SK-N-SH (cell line): ENCODE results near the gene GARIN6. TPM values are rescaled to one million over a fixed set of nuclear protein-coding genes. Genes with fewer than 3 reads are reported as not detected.

ENCODE experiments used
- CTCF ChIA-PET: fragments of 300-600, 350-600 bp; formaldehyde crosslinking; extraction: SDS; loops from one replicate; lab custom pipeline; 2021; lab: Yijun Ruan, JAX
- POLR2A ChIA-PET: fragments of 350-600 bp; sonication (Branson Sonifier 250); formaldehyde crosslinking; extraction: SDS; loops from one replicate; lab custom pipeline; 2020; ENCODE audit warnings: antibody characterized with exemption, inconsistent platforms; lab: Yijun Ruan, JAX
- DNase-seq: peaks from one replicate; pipeline ENCODE4 v3.0.0; 2012
- H2AFZ ChIP-seq: fragments of 200-600 bp; sonication (generic); 2 replicates; pipeline ENCODE4 v1.8.1; 2016; ENCODE audit warnings: antibody characterized with exemption, mild to moderate bottlenecking, low read depth
- H3F3A ChIP-seq: fragments of 200-600 bp; sonication (generic); replicated peaks from 2 replicates; pipeline ENCODE3; 2016; ENCODE audit warnings: antibody characterized with exemption, mild to moderate bottlenecking; ENCODE audit not compliant: insufficient read depth
- H3K27ac ChIP-seq, 2 experiments: fragments of 200-500 bp in 1 of 2; fragments of 200-600 bp in 1 of 2; sonication (Bioruptor generic) in 1 of 2; sonication (generic), shearing (Covaris generic) in 1 of 2; 2 replicates each; pipeline versions ENCODE4 v1.5.1 to v1.6.1; 2014 to 2016; ENCODE audit warnings: low read depth in 2 of 2, inconsistent platforms in 1 of 2, low read length in 1 of 2, mild to moderate bottlenecking in 1 of 2, mixed read lengths in 1 of 2
- H3K27me3 ChIP-seq: fragments of 200-600 bp; sonication (generic), shearing (Covaris generic); 2 replicates; pipeline ENCODE4 v1.6.1; 2016; ENCODE audit warnings: mixed run types; ENCODE audit not compliant: insufficient read depth
- H3K36me3 ChIP-seq, 2 experiments: fragments of 200-500 bp in 1 of 2; fragments of 200-600 bp in 1 of 2; sonication (Bioruptor generic) in 1 of 2; sonication (generic) in 1 of 2; replicated peaks in 1 of 2; 2 replicates each; pipeline versions ENCODE3 to v1.5.1; 2014 to 2016; ENCODE audit warnings: low read length in 1 of 2, mild to moderate bottlenecking in 1 of 2; ENCODE audit not compliant: insufficient read depth in 2 of 2, control insufficient read depth in 1 of 2
- H3K4me1 ChIP-seq, 2 experiments: fragments of 200-500 bp in 1 of 2; fragments of 200-600 bp in 1 of 2; sonication (Bioruptor generic) in 1 of 2; sonication (generic), shearing (Covaris generic) in 1 of 2; 2 replicates each; pipeline versions ENCODE4 v1.5.1 to v1.6.1; 2014 to 2016; ENCODE audit warnings: low read depth in 1 of 2, low read length in 1 of 2, mixed run types in 1 of 2; ENCODE audit not compliant: insufficient read depth in 2 of 2, control insufficient read depth in 1 of 2
- H3K4me2 ChIP-seq: fragments of 200-600 bp; sonication (generic), shearing (Covaris generic); 2 replicates; pipeline ENCODE4 v1.6.1; 2017; ENCODE audit warnings: mixed run types
- H3K4me3 ChIP-seq, 2 experiments: fragments of 200-500 bp in 1 of 2; fragments of 200-600 bp in 1 of 2; sonication (Bioruptor generic) in 1 of 2; sonication (generic), shearing (Covaris generic) in 1 of 2; 2 replicates each; pipeline versions ENCODE4 v1.5.1 to v1.8.1; 2014 to 2016; ENCODE audit warnings: low read depth in 2 of 2, inconsistent platforms in 1 of 2, low read length in 1 of 2, mild to moderate bottlenecking in 1 of 2, mixed read lengths in 1 of 2, moderate library complexity in 1 of 2
- H3K79me2 ChIP-seq: fragments of 200-600 bp; sonication (generic); 2 replicates; pipeline ENCODE4 v1.8.1; 2017; ENCODE audit warnings: mild to moderate bottlenecking; ENCODE audit not compliant: insufficient read depth
- H3K9ac ChIP-seq: fragments of 200-600 bp; sonication (generic); 2 replicates; pipeline ENCODE4 v1.6.1; 2017; ENCODE audit warnings: mixed run types
- H3K9me2 ChIP-seq: fragments of 200-600 bp; sonication (generic); 2 replicates; pipeline ENCODE4 v1.6.1; 2017; ENCODE audit warnings: mixed run types
- H3K9me3 ChIP-seq: fragments of 200-600 bp; sonication (generic); 2 replicates; pipeline ENCODE4 v1.6.1; 2017; ENCODE audit warnings: mixed run types, mild to moderate bottlenecking, moderate library complexity
- H4K20me1 ChIP-seq: fragments of 200-600 bp; sonication (generic); 2 replicates; pipeline ENCODE4 v1.6.1; 2017; ENCODE audit warnings: mild to moderate bottlenecking, mixed run types; ENCODE audit not compliant: insufficient read depth
- CHD2 ChIP-seq: fragments of 150-350 bp; IDR thresholded peaks from 2 replicates; pipeline ENCODE4 v1.6.1; 2018; ENCODE audit warnings: low read length; ENCODE audit not compliant: partially characterized antibody
- ELF1 ChIP-seq: IDR thresholded peaks from 2 replicates; pipeline ENCODE4 v1.4.0; 2012
- EZH2phosphoT487 ChIP-seq: fragments of 200-600 bp; sonication (generic); IDR thresholded peaks from 2 replicates; pipeline ENCODE4 v1.6.1; 2017; ENCODE audit warnings: low read depth, mixed run types, mild to moderate bottlenecking, antibody characterized with exemption, moderate library complexity, borderline replicate concordance
- FOXJ3 ChIP-seq: sonication (generic); formaldehyde crosslinking; IDR thresholded peaks from 2 replicates; pipeline ENCODE4 v1.5.1; 2020; ENCODE audit warnings: mild to moderate bottlenecking, missing genetic modification reagents
- GABPA ChIP-seq: IDR thresholded peaks from 2 replicates; pipeline ENCODE4 v1.4.0; 2012; ENCODE audit warnings: low read depth, mild to moderate bottlenecking
- GATA2 ChIP-seq: sonication (generic); formaldehyde crosslinking; IDR thresholded peaks from 2 replicates; pipeline ENCODE4 v1.5.0; 2020; ENCODE audit warnings: mild to moderate bottlenecking, missing genetic modification reagents
- MEF2A ChIP-seq: IDR thresholded peaks from 2 replicates; pipeline ENCODE4 v1.4.0; 2012; ENCODE audit warnings: low read depth, borderline replicate concordance
- MXI1 ChIP-seq: IDR thresholded peaks from 2 replicates; pipeline ENCODE4 v1.6.1; 2012; ENCODE audit warnings: mild to moderate bottlenecking, low read depth, low read length, improper control_type of control experiment
- NRF1 ChIP-seq: IDR thresholded peaks from 2 replicates; pipeline ENCODE4 v1.6.1; 2012; ENCODE audit warnings: low read depth, mild to moderate bottlenecking, low read length
- RAD21 ChIP-seq: IDR thresholded peaks from 2 replicates; pipeline ENCODE4 v1.6.1; 2012; ENCODE audit warnings: mild to moderate bottlenecking, low read length
- RCOR1 ChIP-seq: fragments of 150-350 bp; IDR thresholded peaks from 2 replicates; pipeline ENCODE4 v1.6.1; 2017; ENCODE audit warnings: antibody characterized with exemption, low read length
- REST ChIP-seq: IDR thresholded peaks from 2 replicates; pipeline ENCODE4 v1.6.1; 2012; ENCODE audit warnings: mild to moderate bottlenecking, low read depth, low read length, moderate library complexity
- RXRA ChIP-seq: IDR thresholded peaks from 2 replicates; pipeline ENCODE4 v1.4.0; 2012; ENCODE audit warnings: low read depth, mild to moderate bottlenecking, borderline replicate concordance
- TAF1 ChIP-seq: IDR thresholded peaks from 2 replicates; pipeline ENCODE4 v1.6.1; 2012; ENCODE audit warnings: low read depth, mild to moderate bottlenecking, low read length, moderate library complexity, borderline replicate concordance
- WGBS: methylation state at CpG from one replicate; pipeline ENCODE4 v1.1.6; 2017; ENCODE audit warnings: low lambda C conversion rate; 5-methylcytosine and 5-hydroxymethylcytosine counted together
- polyA plus RNA-seq, 3 experiments: library from polyadenylated mRNA; depleted of rRNA; stranded (reverse); fragments of >200 nt; gene quantifications; 2 replicates each; pipeline ENCODE4 v1.2.3, GENCODE V29; 2012
- TF ChIP-seq, protein P1 (sequence below): IDR thresholded peaks from 2 replicates; pipeline ENCODE4; 2012
- TF ChIP-seq, protein P2 (sequence below): IDR thresholded peaks from 2 replicates; pipeline ENCODE4 v1.4.0; 2012; ENCODE audit warnings: low read depth, borderline replicate concordance
- TF ChIP-seq, protein P3 (sequence below): fragments of 150-350 bp; IDR thresholded peaks from 2 replicates; pipeline ENCODE4 v1.6.1; 2016; ENCODE audit warnings: mild to moderate bottlenecking, low read depth, low read length

Gene GARIN6
- polyA plus RNA-seq, 1 of the 3 experiments (the other 2 are of a cell fraction) = not detected

GRCh38 chr12:99600388-99600787 lies 47.2 kb upstream of the GARIN6 start (continued):
- TF ChIP-seq REST = no peak

DNA sequence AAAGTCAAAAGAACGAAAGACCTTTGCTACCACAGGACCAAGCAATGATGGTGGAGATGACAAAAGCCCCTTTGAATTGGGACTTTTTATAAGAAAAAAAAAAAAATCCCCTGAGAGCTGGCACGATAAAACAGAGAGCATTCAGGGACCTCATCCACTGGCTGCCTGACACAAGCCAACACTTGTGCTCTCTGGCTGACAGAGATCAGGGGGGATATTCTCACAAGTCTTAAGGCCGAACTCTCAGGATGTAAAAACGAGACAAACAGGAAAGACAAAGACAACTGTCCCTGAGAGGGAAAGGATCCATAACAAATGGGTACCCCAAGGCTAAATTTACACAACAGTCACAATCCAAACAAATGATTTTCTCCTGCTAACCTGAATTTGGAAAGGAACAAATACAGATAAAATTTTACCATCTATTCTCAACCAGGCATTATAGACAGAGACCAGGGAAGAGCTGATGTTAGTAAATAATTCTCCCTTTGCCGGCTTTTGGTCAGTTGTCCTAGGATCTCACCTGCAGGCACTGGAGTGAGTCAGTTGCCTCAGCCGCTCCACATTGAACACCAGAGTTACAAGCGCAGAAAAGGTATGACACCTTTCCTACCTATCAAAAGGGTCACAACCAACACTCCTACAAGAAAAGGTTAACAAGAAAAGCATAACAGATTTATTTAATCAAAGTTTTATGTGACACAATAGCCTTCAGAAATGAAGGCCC lies 37.9 kb upstream of the GARIN6 start:
- peaks cover 21% of the 10 kb centered on the region for H3F3A ChIP-seq
- TF ChIP-seq TAF1 (no peak), RAD21 (no peak), RCOR1 (no peak), GABPA (no peak), NRF1 (no peak), RXRA (no peak), FOXJ3 (no peak), MEF2A (no peak), GATA2 (CRISPR knock-in tag) (no peak), MXI1 (no peak), CHD2 (no peak), ELF1 (no peak), EZH2phosphoT487 (no peak)
- TF ChIP-seq, protein P1, sequence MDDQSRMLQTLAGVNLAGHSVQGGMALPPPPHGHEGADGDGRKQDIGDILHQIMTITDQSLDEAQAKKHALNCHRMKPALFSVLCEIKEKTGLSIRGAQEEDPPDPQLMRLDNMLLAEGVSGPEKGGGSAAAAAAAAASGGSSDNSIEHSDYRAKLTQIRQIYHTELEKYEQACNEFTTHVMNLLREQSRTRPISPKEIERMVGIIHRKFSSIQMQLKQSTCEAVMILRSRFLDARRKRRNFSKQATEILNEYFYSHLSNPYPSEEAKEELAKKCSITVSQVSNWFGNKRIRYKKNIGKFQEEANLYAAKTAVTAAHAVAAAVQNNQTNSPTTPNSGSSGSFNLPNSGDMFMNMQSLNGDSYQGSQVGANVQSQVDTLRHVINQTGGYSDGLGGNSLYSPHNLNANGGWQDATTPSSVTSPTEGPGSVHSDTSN = no peak
- TF ChIP-seq, protein P2, sequence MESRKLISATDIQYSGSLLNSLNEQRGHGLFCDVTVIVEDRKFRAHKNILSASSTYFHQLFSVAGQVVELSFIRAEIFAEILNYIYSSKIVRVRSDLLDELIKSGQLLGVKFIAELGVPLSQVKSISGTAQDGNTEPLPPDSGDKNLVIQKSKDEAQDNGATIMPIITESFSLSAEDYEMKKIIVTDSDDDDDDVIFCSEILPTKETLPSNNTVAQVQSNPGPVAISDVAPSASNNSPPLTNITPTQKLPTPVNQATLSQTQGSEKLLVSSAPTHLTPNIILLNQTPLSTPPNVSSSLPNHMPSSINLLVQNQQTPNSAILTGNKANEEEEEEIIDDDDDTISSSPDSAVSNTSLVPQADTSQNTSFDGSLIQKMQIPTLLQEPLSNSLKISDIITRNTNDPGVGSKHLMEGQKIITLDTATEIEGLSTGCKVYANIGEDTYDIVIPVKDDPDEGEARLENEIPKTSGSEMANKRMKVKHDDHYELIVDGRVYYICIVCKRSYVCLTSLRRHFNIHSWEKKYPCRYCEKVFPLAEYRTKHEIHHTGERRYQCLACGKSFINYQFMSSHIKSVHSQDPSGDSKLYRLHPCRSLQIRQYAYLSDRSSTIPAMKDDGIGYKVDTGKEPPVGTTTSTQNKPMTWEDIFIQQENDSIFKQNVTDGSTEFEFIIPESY = no peak
- TF ChIP-seq, protein P3, sequence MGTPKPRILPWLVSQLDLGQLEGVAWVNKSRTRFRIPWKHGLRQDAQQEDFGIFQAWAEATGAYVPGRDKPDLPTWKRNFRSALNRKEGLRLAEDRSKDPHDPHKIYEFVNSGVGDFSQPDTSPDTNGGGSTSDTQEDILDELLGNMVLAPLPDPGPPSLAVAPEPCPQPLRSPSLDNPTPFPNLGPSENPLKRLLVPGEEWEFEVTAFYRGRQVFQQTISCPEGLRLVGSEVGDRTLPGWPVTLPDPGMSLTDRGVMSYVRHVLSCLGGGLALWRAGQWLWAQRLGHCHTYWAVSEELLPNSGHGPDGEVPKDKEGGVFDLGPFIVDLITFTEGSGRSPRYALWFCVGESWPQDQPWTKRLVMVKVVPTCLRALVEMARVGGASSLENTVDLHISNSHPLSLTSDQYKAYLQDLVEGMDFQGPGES = no peak
- no peaks in the 10 kb centered on the region for H3K9me3 ChIP-seq
- no peak overlapping the region for H2AFZ ChIP-seq
- H3K4me2 ChIP-seq = no peak overlapping the region
- ChIA-PET POLR2A (no interaction called here), CTCF (interaction anchor here (1.3 kb wide), 1 partner anchor 566 kb away, joined by 3 read pairs; no protein-coding TSS in a partner anchor)
- no peak for DNase-seq
- no peaks in the 10 kb centered on the region for H4K20me1 ChIP-seq
- H3K9ac ChIP-seq = no peak overlapping the region
- WGBS = 82% methylated on average over 7 of the region's 7 CpGs
- H3K36me3 ChIP-seq = no peaks in the 10 kb centered on the region
- no peaks in the 10 kb centered on the region for H3K9me2 ChIP-seq
- no peak overlapping the region for H3K27ac ChIP-seq
- H3K79me2 ChIP-seq = no peaks in the 10 kb centered on the region
- no peak overlapping the region for H3K4me3 ChIP-seq
- H3K27me3 ChIP-seq = no peaks in the 10 kb centered on the region
- peaks cover 0 to 18% of the 10 kb centered on the region in 2 experiments; a peak in 2 of 4 replicates for H3K4me1 ChIP-seq
